NB4 (cell line): ENCODE results near the gene MARK4.

Experiments used
- MAX ChIP-seq: IDR thresholded peaks from 2 replicates; pipeline ENCODE4 v1.6.1; 2011; ENCODE audit warnings: low read depth, low read length
- TF ChIP-seq, protein P1 (sequence below): IDR thresholded peaks from one replicate; pipeline ENCODE4 v1.5.1; 2012; ENCODE audit warnings: low read depth, low read length

- TF ChIP-seq MAX: no peak
- TF ChIP-seq, protein P1, sequence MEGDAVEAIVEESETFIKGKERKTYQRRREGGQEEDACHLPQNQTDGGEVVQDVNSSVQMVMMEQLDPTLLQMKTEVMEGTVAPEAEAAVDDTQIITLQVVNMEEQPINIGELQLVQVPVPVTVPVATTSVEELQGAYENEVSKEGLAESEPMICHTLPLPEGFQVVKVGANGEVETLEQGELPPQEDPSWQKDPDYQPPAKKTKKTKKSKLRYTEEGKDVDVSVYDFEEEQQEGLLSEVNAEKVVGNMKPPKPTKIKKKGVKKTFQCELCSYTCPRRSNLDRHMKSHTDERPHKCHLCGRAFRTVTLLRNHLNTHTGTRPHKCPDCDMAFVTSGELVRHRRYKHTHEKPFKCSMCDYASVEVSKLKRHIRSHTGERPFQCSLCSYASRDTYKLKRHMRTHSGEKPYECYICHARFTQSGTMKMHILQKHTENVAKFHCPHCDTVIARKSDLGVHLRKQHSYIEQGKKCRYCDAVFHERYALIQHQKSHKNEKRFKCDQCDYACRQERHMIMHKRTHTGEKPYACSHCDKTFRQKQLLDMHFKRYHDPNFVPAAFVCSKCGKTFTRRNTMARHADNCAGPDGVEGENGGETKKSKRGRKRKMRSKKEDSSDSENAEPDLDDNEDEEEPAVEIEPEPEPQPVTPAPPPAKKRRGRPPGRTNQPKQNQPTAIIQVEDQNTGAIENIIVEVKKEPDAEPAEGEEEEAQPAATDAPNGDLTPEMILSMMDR: no peak
Observed at GRCh38 chr19:45304141-45304926, 53.3 kb downstream of the MARK4 start.
